WI38 (cell line): ENCODE measurements around the gene NPAS1.

Experiments used
- H3K4me3 ChIP-seq: 2 replicates; pipeline ENCODE4 v1.5.1; 2011; ENCODE audit warnings: low read depth, mild to moderate bottlenecking, control low read depth, low read length
- TF ChIP-seq, protein P1 (sequence below): IDR thresholded peaks from 2 replicates; pipeline ENCODE4 v1.5.1; 2012; ENCODE audit warnings: low read depth, mild to moderate bottlenecking, control low read depth, low read length

Gene NPAS1

DNA sequence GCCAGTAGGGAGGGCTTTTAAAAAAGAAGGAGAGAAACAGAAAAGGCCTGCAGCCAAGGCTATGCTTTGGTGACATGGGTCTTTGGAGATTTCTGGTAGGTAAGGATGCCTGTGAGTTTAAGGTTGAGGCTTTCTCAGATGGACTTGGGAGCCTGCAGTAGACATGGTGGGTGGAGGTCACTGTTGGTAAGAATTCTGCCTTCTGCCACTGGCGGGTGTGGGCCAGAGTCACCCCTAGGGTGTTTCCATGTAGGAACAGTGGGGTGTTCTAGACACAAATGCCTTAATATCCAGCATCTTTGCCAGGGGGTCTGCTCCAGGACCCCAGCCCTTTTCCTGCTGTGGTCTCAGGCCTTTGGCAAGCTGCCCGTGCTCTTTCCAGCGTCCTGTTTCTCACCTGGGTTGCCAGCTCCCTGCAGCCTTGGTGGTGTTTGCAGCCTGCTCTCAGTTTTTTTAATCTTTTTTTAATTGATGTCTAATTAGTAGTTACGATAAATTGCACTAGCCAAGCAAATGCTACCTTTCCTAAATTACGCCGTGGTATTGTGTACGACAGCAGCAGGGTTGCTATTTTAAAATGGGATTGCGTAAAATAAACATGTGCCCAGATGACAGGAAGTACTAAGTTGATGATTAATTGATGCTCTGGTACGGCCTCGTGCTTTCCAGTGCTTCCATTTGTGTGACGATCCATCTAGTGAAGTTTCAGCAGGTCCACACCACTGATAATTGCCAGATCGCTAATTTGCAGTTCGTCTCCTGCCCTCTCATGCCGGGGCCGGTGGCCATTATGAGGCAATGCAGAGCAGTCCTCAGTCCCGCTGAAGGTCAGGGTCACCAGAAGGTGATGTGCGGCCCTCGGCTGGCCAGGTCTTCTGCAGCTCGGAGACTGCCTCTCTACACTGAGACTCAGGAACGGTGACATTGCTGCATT lies 35.3 kb upstream of the NPAS1 start:
- no peak overlapping the region for H3K4me3 ChIP-seq

DNA sequence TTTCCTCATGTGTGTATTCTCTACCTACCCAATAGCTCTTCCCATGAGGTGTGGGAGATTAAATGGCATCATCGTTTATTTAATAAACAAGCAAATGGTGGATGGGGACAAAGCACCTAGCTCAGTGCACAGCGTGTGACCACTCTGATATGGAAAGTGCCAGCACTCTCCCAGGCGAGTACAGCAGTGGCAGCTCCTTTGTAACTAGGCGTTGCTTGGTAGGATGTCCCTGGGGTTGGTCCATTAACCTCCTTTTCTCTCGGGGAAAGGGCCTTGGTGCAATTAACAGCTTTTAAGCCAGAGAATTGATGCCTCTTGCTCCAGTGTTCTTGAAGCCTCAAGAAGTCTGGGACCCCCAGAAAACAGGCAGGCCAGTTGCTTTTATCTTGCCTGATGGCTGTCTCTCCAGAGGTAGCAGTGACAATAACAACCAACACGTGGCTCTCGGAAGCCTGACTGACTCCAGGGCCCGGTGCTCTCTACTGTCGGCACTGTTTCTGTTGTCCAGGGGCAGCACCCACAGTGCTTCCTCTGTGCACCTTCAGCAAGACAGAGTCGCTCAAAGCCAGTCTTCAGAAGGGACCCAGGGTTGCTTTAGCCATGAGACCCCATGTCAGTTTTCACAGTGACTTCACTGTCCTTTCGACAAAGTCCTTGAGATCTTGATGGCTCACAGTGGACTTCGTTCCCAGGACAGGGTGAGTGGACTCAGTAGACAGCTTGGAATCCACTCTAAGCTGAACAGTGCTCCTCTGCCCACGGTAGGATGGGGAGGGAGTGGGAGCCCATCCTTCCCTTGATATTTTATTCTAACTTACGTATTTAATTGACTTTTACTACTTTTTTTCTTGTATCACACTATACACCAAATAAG lies 33.9 kb upstream of the NPAS1 start:
- no peak overlapping the region for H3K4me3 ChIP-seq
- TF ChIP-seq, protein P1, sequence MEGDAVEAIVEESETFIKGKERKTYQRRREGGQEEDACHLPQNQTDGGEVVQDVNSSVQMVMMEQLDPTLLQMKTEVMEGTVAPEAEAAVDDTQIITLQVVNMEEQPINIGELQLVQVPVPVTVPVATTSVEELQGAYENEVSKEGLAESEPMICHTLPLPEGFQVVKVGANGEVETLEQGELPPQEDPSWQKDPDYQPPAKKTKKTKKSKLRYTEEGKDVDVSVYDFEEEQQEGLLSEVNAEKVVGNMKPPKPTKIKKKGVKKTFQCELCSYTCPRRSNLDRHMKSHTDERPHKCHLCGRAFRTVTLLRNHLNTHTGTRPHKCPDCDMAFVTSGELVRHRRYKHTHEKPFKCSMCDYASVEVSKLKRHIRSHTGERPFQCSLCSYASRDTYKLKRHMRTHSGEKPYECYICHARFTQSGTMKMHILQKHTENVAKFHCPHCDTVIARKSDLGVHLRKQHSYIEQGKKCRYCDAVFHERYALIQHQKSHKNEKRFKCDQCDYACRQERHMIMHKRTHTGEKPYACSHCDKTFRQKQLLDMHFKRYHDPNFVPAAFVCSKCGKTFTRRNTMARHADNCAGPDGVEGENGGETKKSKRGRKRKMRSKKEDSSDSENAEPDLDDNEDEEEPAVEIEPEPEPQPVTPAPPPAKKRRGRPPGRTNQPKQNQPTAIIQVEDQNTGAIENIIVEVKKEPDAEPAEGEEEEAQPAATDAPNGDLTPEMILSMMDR, result no peak

More for the DNA sequence above, 35.3 kb upstream of the NPAS1 start:
- TF ChIP-seq, protein P1, result no peak

DNA sequence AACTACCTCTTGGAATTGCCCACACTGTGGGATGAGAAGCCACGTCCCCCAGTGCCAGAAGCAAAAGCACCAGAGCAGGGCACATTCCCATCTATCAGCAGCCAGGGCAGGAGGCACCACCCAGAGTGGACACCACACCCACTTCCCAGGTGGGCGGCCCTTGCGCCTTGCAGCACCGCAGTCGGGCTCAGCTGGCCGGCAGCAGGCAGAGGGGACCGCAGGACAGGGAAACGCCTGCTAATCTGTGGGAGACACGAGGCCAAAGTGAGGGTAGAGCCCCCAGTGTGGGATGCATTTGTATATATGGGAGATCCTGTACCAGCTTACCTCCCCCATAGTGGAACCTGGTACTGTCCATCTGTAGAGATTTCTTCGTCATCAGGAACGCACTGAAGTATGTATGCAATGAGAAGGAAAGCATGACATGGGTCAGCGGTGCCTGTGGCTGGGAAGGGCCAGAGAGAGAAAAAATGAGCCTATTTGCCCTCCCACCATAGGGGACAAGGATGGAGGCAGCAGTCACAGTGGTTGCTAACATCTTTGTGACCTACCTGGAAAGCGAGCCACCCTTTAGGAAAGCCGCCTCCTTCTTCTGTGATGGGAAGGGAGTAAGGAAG lies 30.9 kb upstream of the NPAS1 start:
- TF ChIP-seq, protein P1, result no peak
- no peak overlapping the region for H3K4me3 ChIP-seq

DNA sequence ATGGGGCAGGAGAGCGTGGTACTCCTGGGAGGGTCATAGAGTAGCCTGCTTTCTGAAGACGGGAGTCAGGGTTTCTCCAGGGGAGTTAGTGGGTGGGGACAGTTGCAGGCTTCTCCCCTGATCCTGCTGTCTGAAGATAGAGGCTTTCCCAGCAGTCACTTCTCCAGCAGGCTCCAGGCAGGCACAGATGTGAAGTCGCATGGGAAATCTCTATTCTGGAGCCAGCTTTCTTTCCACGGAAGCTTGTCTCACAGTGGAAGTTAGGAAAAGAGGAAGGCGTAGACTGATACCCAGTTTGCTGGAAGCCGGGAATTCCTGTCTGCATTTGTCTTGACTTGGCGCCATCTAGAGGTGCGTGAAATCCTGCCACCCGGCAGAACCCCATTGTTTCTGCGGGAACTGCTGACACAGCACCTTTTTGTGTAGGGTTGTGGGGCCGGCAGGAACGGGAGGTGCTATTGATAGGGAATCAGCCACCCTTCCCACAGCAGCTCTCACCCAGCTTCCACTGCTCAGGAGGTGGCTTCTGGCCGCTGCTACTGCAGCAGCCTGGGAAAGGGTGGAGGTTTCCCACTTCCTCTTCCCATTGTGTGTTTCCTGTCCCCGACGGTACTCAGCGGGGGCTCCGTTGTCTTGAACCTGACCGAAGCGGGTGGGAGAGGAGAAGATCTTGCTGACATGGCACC lies 28.5 kb upstream of the NPAS1 start:
- TF ChIP-seq, protein P1, result peak; percentile 73
- no peak overlapping the region for H3K4me3 ChIP-seq

DNA sequence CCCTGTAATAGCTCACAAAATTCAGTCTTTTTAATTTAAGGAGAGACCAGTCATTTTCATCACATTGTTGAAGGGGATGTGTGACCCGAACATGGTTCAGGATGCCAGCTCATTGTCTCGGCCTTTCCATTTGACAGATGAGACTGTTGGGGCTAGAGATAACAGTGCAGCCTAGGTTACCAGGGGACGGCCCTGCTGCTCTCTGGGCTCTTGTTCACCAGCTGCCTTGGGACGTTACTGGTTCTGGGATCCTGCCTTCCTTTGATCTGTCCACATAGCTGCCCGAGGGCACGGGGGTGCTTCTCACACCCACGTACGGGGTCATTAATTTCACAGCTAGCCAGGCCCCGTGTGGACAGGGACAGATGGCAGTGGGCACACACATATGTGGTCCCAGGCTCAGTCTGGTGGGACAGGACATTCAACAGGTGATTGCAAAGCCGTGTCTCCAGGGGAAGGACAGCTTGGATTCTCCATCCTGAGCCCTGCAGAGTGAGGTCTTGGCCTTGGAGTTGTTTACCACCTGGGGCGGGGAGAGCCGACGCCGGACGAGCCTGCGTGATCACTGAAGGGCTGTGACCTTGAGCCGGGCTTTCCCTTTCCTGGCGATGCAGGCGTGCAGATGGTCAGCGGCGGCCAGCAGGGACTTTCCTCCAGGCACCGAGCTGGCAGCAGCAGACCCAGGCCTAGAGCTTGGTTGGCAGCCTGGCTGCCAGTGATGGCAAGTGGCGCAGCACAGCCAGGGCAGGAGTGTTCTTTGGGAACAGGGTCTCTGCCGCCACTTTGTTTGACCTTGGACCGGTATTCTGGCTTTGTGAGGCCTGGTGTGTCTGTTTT lies 26.7 kb upstream of the NPAS1 start:
- H3K4me3 ChIP-seq, result no peak overlapping the region
- TF ChIP-seq, protein P1, result no peak

DNA sequence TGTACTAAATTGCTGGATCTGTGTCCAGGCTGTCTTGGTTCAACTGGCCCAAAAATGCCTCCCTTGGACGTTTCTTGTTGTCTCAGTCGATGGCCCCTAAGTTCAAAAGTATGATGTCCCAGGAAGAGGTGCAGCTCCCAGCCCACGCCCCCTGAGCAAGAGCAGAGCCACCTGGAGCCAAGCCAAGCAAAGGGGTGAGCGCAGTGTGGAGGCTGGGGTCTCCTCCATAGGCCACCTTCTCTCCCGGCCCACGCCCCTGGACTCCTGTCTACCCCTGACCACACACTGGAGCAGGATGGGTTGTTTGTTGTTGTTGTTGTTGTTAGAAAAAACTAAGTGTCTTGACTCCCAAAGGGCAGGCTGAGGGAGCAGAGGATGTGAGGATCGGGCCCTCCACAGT lies 26.0 kb upstream of the NPAS1 start:
- TF ChIP-seq, protein P1, result no peak
- no peak overlapping the region for H3K4me3 ChIP-seq
